GM23338 (cell line): ENCODE measurements around the gene IZUMO1. TPM values are rescaled to one million over a fixed set of nuclear protein-coding genes. Genes with fewer than 3 reads are reported as not detected.
A peak's percentile ranks its signal among the peaks of the same experiment; 100 is the strongest.

Experiments used
- ATAC-seq: fragments of 200-7000 bp; cut with Tn5 transposase; 3 replicates; pipeline ENCODE4 v1.9.1; 2020
- DNase-seq: peaks from one replicate; pipeline ENCODE4 v3.0.0-alpha.2; 2015; ENCODE audit warnings: low spot score
- H2AFZ ChIP-seq: fragments of 200-600 bp; sonication (generic); 2 replicates; pipeline ENCODE4 v1.8.0; 2016; ENCODE audit warnings: antibody characterized with exemption, mild to moderate bottlenecking, moderate library complexity
- H3F3A ChIP-seq: fragments of 200-600 bp; sonication (generic); replicated peaks from 2 replicates; pipeline ENCODE4 v1.8.0; 2017; ENCODE audit warnings: antibody characterized with exemption, mixed run types, low read depth
- H3K27ac ChIP-seq: fragments of 200-600 bp; sonication (generic); 2 replicates; pipeline ENCODE4 v1.6.1; 2016; ENCODE audit warnings: low read depth
- H3K27me3 ChIP-seq: fragments of 200-600 bp; sonication (generic); 2 replicates; pipeline ENCODE4 v1.8.0; 2016; ENCODE audit warnings: mild to moderate bottlenecking, mixed run types, moderate library complexity; ENCODE audit not compliant: insufficient read depth
- H3K36me3 ChIP-seq: fragments of 200-600 bp; sonication (generic); 2 replicates; pipeline ENCODE4 v1.8.0; 2016; ENCODE audit warnings: mild to moderate bottlenecking; ENCODE audit not compliant: insufficient read depth
- H3K4me1 ChIP-seq: fragments of 200-600 bp; sonication (generic); 2 replicates; pipeline ENCODE4 v1.8.0; 2016; ENCODE audit warnings: mild to moderate bottlenecking, moderate library complexity; ENCODE audit not compliant: insufficient read depth
- H3K4me2 ChIP-seq: fragments of 200-600 bp; sonication (generic); 2 replicates; pipeline ENCODE4 v1.7.1; 2017; ENCODE audit warnings: mixed run types
- H3K4me3 ChIP-seq: fragments of 200-600 bp; sonication (generic); 2 replicates; pipeline ENCODE4 v1.6.1; 2016; ENCODE audit warnings: mixed run types
- H3K79me2 ChIP-seq: fragments of 200-600 bp; sonication (generic); replicated peaks from 2 replicates; pipeline ENCODE4 v1.8.0; 2017; ENCODE audit warnings: mild to moderate bottlenecking; ENCODE audit not compliant: insufficient read depth
- H3K9me2 ChIP-seq: fragments of 200-600 bp; sonication (generic); 2 replicates; pipeline ENCODE4 v1.8.0; 2017; ENCODE audit not compliant: insufficient read depth
- H4K20me1 ChIP-seq: fragments of 200-600 bp; sonication (generic); replicated peaks from 2 replicates; pipeline ENCODE4 v1.8.0; 2017; ENCODE audit warnings: mild to moderate bottlenecking; ENCODE audit not compliant: insufficient read depth
- H3K27ac Mint-ChIP-seq: 2 replicates; pipeline ENCODE4 v1.8.0; 2020; ENCODE audit warnings: inconsistent platforms, mild to moderate bottlenecking, moderate library complexity, mixed read lengths
- H3K27me3 Mint-ChIP-seq: 3 replicates; pipeline ENCODE4 v1.8.0; 2022; ENCODE audit warnings: low read depth, mild to moderate bottlenecking, moderate library complexity, mixed read lengths, inconsistent platforms; ENCODE audit not compliant: insufficient read depth, poor library complexity
- H3K36me3 Mint-ChIP-seq: 3 replicates; pipeline ENCODE4 v1.8.0; 2021; ENCODE audit warnings: low read depth, mild to moderate bottlenecking, inconsistent platforms, moderate library complexity, mixed read lengths
- H3K4me1 Mint-ChIP-seq: 3 replicates; pipeline ENCODE4 v1.8.0; 2020; ENCODE audit warnings: mild to moderate bottlenecking, inconsistent platforms, mixed read lengths
- H3K4me3 Mint-ChIP-seq: 3 replicates; pipeline ENCODE4 v1.8.0; 2021; ENCODE audit warnings: moderate library complexity, mild to moderate bottlenecking, inconsistent platforms, mixed read lengths
- H3K9me3 Mint-ChIP-seq: 3 replicates; pipeline ENCODE4 v1.8.0; 2020; ENCODE audit warnings: moderate library complexity, mild to moderate bottlenecking, inconsistent platforms, mixed read lengths
- EZH2 ChIP-seq: fragments of 200-600 bp; sonication (generic); IDR thresholded peaks from one replicate; pipeline ENCODE4 v1.8.0; 2017; ENCODE audit warnings: antibody characterized with exemption, mild to moderate bottlenecking, low read depth; ENCODE audit not compliant: unreplicated experiment
- EZH2phosphoT487 ChIP-seq: fragments of 200-600 bp; sonication (generic); IDR thresholded peaks from one replicate; pipeline ENCODE4 v1.8.1; 2018; ENCODE audit warnings: antibody characterized with exemption; ENCODE audit not compliant: unreplicated experiment
- JUNB ChIP-seq: IDR thresholded peaks from one replicate; pipeline ENCODE4 v1.6.1; 2016; ENCODE audit warnings: antibody characterized with exemption; ENCODE audit not compliant: unreplicated experiment
- NANOG ChIP-seq: IDR thresholded peaks from 2 replicates; pipeline ENCODE4 v1.6.1; 2016; ENCODE audit warnings: antibody characterized with exemption, borderline replicate concordance
- POLR2AphosphoS5 ChIP-seq: IDR thresholded peaks from 2 replicates; pipeline ENCODE4 v1.6.1; 2016; ENCODE audit warnings: antibody characterized with exemption, low read depth
- STAT1 ChIP-seq: IDR thresholded peaks from one replicate; pipeline ENCODE4 v1.6.1; 2016; ENCODE audit warnings: antibody characterized with exemption; ENCODE audit not compliant: unreplicated experiment
- ZNF114 ChIP-seq: fragments of 250-450 bp; sonication (Bioruptor Pico); IDR thresholded peaks from 2 replicates; pipeline ENCODE4 v1.5.0; 2020; ENCODE audit warnings: mild to moderate bottlenecking, moderate library complexity
- ZNF331 ChIP-seq: fragments of 250-450 bp; sonication (Bioruptor Pico); IDR thresholded peaks from 2 replicates; pipeline ENCODE4 v1.5.0; 2020; ENCODE audit warnings: low read depth, mild to moderate bottlenecking, moderate library complexity
- polyA plus RNA-seq: library from polyadenylated mRNA; unstranded; fragments of >200 nt; fragmentation: Nextera tagmentation; extraction: Ambion mirVana; gene quantifications from 2 replicates; pipeline ENCODE4 v1.2.1, GENCODE V29; 2016
- total RNA-seq: library from RNA; depleted of rRNA; stranded (reverse); fragments of >200 nt; shearing (Covaris generic); gene quantifications from 2 replicates; pipeline ENCODE4 v1.2.3, GENCODE V29; 2014
- TF ChIP-seq, protein P1 (sequence below), 2 experiments: fragments of 200-600 bp in 1 of 2; sonication (generic) in 1 of 2; conservative IDR thresholded peaks; 2 replicates each; pipeline versions ENCODE4 v1.5.1 to v1.6.1; 2016 to 2017; ENCODE audit warnings: antibody characterized with exemption in 2 of 2, low read depth in 2 of 2, mild to moderate bottlenecking in 2 of 2, moderate library complexity in 1 of 2
- TF ChIP-seq, protein P2 (sequence below): IDR thresholded peaks from 2 replicates; pipeline ENCODE4 v1.6.1; 2016; ENCODE audit warnings: antibody characterized with exemption
- TF ChIP-seq, protein P3 (sequence below): IDR thresholded peaks from one replicate; pipeline ENCODE4 v1.6.1; 2018; ENCODE audit warnings: antibody characterized with exemption; ENCODE audit not compliant: unreplicated experiment

Gene IZUMO1
- total and polyA plus RNA-seq, 2 experiments from 2014 or later = 1.2 to 3.5 TPM

DNA sequence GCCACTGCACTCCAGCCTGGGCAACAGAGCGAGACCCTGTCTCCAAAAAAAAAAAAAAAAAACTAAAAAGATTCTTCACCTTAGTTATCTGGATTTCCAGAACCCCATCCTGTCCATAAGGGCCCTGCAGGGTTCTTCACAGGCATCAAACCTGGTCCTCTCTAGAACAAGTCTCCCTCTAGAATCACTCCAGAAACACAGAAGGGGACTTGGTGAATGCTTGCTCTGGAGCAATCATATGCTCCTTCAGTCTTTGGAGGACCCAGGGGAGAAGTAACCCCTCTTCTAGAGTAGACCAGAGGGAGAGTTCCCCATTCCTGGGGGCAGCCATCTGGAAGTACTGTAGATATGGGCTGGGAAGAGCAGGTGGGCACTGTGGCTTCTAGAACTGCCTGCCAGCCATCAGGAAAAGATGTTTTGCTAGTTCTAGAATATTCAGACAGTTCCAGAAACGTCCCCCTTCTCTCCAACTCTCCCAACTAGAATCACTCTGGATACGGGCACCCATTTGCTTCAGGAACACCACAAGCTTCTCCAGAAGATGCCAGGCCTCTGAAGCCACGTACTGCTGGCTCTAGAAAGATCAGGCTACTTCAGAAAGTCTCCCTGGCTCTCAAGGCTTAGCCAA lies 3.0 kb upstream of the IZUMO1 start (continued):
- no peak for TF ChIP-seq NANOG
- TF ChIP-seq JUNB = no peak
- TF ChIP-seq STAT1 = no peak
- TF ChIP-seq, protein P1, sequence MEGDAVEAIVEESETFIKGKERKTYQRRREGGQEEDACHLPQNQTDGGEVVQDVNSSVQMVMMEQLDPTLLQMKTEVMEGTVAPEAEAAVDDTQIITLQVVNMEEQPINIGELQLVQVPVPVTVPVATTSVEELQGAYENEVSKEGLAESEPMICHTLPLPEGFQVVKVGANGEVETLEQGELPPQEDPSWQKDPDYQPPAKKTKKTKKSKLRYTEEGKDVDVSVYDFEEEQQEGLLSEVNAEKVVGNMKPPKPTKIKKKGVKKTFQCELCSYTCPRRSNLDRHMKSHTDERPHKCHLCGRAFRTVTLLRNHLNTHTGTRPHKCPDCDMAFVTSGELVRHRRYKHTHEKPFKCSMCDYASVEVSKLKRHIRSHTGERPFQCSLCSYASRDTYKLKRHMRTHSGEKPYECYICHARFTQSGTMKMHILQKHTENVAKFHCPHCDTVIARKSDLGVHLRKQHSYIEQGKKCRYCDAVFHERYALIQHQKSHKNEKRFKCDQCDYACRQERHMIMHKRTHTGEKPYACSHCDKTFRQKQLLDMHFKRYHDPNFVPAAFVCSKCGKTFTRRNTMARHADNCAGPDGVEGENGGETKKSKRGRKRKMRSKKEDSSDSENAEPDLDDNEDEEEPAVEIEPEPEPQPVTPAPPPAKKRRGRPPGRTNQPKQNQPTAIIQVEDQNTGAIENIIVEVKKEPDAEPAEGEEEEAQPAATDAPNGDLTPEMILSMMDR (conservative IDR thresholded peaks at IDR 0.05; ENCODE audit: low read depth in 2 of 2) = no peak
- TF ChIP-seq, protein P2, sequence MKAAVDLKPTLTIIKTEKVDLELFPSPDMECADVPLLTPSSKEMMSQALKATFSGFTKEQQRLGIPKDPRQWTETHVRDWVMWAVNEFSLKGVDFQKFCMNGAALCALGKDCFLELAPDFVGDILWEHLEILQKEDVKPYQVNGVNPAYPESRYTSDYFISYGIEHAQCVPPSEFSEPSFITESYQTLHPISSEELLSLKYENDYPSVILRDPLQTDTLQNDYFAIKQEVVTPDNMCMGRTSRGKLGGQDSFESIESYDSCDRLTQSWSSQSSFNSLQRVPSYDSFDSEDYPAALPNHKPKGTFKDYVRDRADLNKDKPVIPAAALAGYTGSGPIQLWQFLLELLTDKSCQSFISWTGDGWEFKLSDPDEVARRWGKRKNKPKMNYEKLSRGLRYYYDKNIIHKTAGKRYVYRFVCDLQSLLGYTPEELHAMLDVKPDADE = no peak
- TF ChIP-seq, protein P3, sequence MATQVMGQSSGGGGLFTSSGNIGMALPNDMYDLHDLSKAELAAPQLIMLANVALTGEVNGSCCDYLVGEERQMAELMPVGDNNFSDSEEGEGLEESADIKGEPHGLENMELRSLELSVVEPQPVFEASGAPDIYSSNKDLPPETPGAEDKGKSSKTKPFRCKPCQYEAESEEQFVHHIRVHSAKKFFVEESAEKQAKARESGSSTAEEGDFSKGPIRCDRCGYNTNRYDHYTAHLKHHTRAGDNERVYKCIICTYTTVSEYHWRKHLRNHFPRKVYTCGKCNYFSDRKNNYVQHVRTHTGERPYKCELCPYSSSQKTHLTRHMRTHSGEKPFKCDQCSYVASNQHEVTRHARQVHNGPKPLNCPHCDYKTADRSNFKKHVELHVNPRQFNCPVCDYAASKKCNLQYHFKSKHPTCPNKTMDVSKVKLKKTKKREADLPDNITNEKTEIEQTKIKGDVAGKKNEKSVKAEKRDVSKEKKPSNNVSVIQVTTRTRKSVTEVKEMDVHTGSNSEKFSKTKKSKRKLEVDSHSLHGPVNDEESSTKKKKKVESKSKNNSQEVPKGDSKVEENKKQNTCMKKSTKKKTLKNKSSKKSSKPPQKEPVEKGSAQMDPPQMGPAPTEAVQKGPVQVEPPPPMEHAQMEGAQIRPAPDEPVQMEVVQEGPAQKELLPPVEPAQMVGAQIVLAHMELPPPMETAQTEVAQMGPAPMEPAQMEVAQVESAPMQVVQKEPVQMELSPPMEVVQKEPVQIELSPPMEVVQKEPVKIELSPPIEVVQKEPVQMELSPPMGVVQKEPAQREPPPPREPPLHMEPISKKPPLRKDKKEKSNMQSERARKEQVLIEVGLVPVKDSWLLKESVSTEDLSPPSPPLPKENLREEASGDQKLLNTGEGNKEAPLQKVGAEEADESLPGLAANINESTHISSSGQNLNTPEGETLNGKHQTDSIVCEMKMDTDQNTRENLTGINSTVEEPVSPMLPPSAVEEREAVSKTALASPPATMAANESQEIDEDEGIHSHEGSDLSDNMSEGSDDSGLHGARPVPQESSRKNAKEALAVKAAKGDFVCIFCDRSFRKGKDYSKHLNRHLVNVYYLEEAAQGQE = no peak
- TF ChIP-seq EZH2 = no peak
- no peak for TF ChIP-seq EZH2phosphoT487
- no peak for TF ChIP-seq POLR2AphosphoS5
- TF ChIP-seq ZNF114 (CRISPR knock-in tag) = no peak

DNA sequence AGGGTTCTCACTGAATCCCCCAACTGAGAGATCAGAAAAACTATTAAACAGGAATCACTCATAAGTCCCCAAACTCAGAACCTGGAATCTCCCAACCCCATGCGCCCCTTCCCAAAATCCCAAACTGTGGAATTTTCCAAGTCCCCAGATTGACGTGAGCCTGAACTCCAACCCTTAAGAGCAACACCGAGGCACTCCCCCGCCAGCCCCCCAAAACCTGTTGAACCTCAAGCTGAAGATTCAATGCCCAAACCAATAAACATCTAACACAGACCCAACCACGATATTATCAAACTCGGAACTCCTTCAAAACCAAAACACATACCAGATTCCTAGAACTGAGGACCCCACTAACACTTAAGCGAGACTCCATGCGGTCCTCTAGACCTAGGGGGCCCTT lies 599 bp downstream of the IZUMO1 start:
- Histone ChIP-seq H3K4me3 (peak overlapping the region; percentile 56), H3K27me3 (peaks cover under 1% of the 10 kb centered on the region; the same call in 1 of the 2 replicates), H3K4me2 (peak overlapping the region; percentile 70), H3K36me3 (0 out of 2 replicates have a peak, but pooled peaks cover 6% of the 10 kb centered on the region), H3K27ac (peak overlapping the region; percentile 81), H2AFZ (no peak overlapping the region), H4K20me1 (peaks cover 8% of the 10 kb centered on the region; the same call in 1 of the 2 replicates), H3K9me2 (no peaks in the 10 kb centered on the region), H3K79me2 (peaks cover 25% of the 10 kb centered on the region), H3K4me1 (peaks cover 15% of the 10 kb centered on the region), H3F3A (peaks cover 14% of the 10 kb centered on the region)
- H3K27ac Mint-ChIP-seq = peak overlapping the region; percentile 94
- no peaks in the 10 kb centered on the region; the same call in 2 of the 3 replicates for H3K9me3 Mint-ChIP-seq
- ATAC-seq (no peak), DNase-seq (no peak)
- H3K27me3 Mint-ChIP-seq = peaks cover 26% of the 10 kb centered on the region
- peak overlapping the region; percentile 68 for H3K4me3 Mint-ChIP-seq
- H3K36me3 Mint-ChIP-seq = peaks cover 35% of the 10 kb centered on the region
- peaks cover 30% of the 10 kb centered on the region for H3K4me1 Mint-ChIP-seq
- TF ChIP-seq ZNF114 (CRISPR knock-in tag) (no peak), JUNB (no peak), EZH2 (no peak), STAT1 (no peak), EZH2phosphoT487 (no peak), ZNF331 (no peak)
- TF ChIP-seq, protein P3 = no peak
